ENCODE results near the gene NAALADL2. TPM values are rescaled to one million over a fixed set of nuclear protein-coding genes. Genes with fewer than 3 reads are reported as not detected.

NAALADL2 gene
- polyA plus RNA-seq, 1 experiment, result 6.3 TPM

DNA sequence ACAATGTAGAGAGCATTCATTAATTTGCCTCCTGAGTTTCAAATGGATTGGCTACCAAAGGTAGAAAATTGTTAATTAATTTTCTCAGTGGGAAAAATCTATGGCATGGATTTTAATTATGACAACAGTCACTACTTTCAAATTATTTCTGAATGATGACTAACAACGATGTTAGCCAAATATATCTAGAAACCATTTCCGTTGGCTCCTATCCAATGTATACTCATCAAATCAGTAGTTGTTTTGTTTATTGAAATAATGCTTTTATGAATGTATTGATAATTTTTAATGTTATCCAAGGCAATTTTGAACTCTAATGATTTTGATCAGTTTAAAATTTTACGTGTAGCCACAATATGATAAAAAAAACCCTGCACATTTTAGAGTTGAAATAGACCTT, 333.4 kb downstream of the NAALADL2 start:
- Histone ChIP-seq H3K9me3 (ENCODE audit: control insufficient read depth, insufficient read depth, low read length) (no peaks in the 10 kb centered on the region; the same call in 1 of the 2 replicates), H3K4me3 (ENCODE audit: low read depth, low read length) (no peak overlapping the region), H3K27me3 (ENCODE audit: control insufficient read depth, insufficient read depth, low read length) (no peaks in the 10 kb centered on the region), H3K27ac (ENCODE audit: low read depth, low read length) (no peak overlapping the region)
- CTCF ChIA-PET, result no interaction called here
- TF ChIP-seq, protein P1, sequence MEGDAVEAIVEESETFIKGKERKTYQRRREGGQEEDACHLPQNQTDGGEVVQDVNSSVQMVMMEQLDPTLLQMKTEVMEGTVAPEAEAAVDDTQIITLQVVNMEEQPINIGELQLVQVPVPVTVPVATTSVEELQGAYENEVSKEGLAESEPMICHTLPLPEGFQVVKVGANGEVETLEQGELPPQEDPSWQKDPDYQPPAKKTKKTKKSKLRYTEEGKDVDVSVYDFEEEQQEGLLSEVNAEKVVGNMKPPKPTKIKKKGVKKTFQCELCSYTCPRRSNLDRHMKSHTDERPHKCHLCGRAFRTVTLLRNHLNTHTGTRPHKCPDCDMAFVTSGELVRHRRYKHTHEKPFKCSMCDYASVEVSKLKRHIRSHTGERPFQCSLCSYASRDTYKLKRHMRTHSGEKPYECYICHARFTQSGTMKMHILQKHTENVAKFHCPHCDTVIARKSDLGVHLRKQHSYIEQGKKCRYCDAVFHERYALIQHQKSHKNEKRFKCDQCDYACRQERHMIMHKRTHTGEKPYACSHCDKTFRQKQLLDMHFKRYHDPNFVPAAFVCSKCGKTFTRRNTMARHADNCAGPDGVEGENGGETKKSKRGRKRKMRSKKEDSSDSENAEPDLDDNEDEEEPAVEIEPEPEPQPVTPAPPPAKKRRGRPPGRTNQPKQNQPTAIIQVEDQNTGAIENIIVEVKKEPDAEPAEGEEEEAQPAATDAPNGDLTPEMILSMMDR (IDR thresholded peaks at IDR 0.05; ENCODE audit: low read depth, low read length), result no peak
- DNase-seq (ENCODE audit: low read depth, low spot score), result no peak
- POLR2A ChIA-PET, result no interaction called here

DNA sequence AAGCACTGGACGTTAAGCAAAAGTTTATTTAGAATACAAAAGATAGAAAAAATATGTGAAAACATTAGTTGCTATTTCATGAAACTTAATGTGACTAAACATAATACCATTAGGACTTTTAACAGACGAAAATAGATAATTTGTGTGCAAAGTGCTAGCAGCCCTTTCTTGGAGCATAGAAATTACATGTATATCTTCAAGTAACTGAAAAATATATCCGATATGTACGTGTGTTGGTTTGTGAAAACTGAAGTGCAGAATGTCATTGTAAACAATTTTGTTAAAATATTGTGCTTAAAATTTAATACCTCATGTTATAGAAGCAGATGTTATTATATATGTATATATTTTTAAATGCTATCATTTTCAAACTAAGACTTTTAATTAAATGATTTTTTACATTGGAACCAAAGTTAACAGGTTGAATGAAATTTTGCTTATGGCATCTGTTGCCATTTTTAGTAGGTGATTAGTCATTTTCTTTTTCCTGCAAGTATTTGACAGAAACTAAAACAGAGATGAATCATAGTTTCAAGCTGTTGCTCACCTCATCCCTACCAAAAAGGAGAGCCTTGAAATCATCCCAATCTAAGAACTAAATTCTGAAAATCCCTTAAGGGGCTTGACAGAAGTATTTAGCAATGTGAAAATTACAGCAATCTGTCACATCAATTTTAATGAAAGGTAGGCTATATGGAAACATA, 334.8 kb downstream of the NAALADL2 start:
- DNase-seq (ENCODE audit: low read depth, low spot score), result no peak
- H3K9me3 ChIP-seq (ENCODE audit: control insufficient read depth, insufficient read depth, low read length), result no peaks in the 10 kb centered on the region; the same call in 1 of the 2 replicates
- no peaks in the 10 kb centered on the region for H3K27me3 ChIP-seq (ENCODE audit: control insufficient read depth, insufficient read depth, low read length)
- H3K4me3 ChIP-seq (ENCODE audit: low read depth, low read length), result no peak overlapping the region
- TF ChIP-seq, protein P1 (IDR thresholded peaks at IDR 0.05; ENCODE audit: low read depth, low read length), result no peak
- ChIA-PET CTCF (no interaction called here), POLR2A (no interaction called here)
- H3K27ac ChIP-seq (ENCODE audit: low read depth, low read length), result no peak overlapping the region

DNA sequence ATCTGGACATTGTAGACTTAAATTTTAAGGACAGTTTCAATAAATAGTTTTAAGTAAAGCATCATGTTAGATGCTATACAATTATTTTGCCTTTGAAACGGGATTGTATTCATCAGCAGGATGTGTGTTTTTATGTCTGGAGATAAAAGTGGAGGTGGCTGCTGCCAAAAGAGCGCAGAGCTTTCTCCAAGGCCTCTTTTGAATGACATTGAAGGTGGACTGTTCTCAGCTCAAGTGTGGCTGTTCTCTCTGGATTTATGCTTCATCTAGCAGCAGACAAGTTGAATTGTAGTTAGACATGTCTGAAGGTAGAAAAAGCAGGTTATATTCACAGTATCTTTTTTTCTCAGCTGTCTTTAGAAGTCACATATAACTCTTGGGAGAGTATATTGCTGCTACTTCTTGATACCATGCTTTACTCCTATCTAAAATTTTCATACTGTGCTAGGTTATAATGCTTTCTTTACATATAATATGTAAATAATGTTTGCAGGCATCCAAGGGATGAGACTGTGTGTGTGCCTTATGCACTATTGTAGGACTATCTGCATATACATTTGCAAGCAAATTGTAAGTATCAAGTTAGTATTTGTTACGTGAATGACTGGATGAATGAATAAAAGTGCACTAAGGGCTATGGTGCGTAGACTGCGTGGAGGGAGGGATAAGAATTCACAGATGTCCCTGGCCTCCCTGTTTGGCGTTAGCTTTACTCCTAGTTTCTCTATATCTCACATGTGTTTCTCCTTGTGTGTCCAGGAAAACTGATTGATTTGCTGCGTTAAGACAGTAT, 340.1 kb downstream of the NAALADL2 start:
- ChIA-PET POLR2A (no interaction called here), CTCF (interaction anchor here (0.8 to 1.0 kb wide), 2 partner anchors 8 to 17 kb away, joined by 4 to 6 read pairs; no protein-coding TSS in a partner anchor)
- no peaks in the 10 kb centered on the region for H3K27me3 ChIP-seq (ENCODE audit: control insufficient read depth, insufficient read depth, low read length)
- H3K27ac ChIP-seq (ENCODE audit: low read depth, low read length), result no peak overlapping the region
- DNase-seq (ENCODE audit: low read depth, low spot score), result no peak
- H3K9me3 ChIP-seq (ENCODE audit: control insufficient read depth, insufficient read depth, low read length), result no peaks in the 10 kb centered on the region; the same call in 1 of the 2 replicates
- TF ChIP-seq, protein P1 (IDR thresholded peaks at IDR 0.05; ENCODE audit: low read depth, low read length), result no peak
- no peak overlapping the region for H3K4me3 ChIP-seq (ENCODE audit: low read depth, low read length)

DNA sequence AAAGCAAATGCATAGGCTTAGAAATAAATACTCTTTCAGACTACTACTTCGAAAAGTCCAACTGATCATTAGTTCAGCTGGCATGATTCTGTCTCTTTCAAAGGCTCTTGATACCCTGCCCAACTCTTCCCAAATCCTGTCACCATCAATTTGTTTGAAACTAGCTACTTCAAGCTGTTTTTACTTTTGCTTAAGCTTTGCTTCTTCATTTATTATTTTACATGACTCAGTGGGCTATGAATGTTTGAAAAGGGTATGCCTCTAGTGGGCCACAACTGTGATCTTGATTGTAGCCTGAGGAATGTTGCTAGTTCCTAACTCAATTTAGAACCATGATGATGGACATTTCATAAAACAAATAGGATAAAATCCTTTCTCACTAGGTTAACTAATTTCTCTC, 340.8 kb downstream of the NAALADL2 start:
- no peak for DNase-seq (ENCODE audit: low read depth, low spot score)
- Histone ChIP-seq H3K27ac (ENCODE audit: low read depth, low read length) (no peak overlapping the region), H3K4me3 (ENCODE audit: low read depth, low read length) (no peak overlapping the region), H3K9me3 (ENCODE audit: control insufficient read depth, insufficient read depth, low read length) (no peaks in the 10 kb centered on the region; the same call in 1 of the 2 replicates), H3K27me3 (ENCODE audit: control insufficient read depth, insufficient read depth, low read length) (no peaks in the 10 kb centered on the region)
- CTCF ChIA-PET, result interaction anchor here (0.7 kb wide), 1 partner anchor 102 kb away, joined by 3 read pairs; no protein-coding TSS in a partner anchor
- TF ChIP-seq, protein P1 (IDR thresholded peaks at IDR 0.05; ENCODE audit: low read depth, low read length), result no peak
- POLR2A ChIA-PET, result no interaction called here
